Lower leg skin (tissue), 4 donors: ENCODE measurements around the gene SLC41A3. TPM values are rescaled to one million over a fixed set of nuclear protein-coding genes. Genes with fewer than 3 reads are reported as not detected.
"Not testable (repeated sequence)": the region's sequence is repeated elsewhere in the genome, so short reads cannot be mapped to it uniquely, and the experiment has no call there.

ENCODE experiments used
- DNase-seq, 2 donors: peaks; one replicate each; pipeline ENCODE4 v3.0.0-alpha.2; 2019; ENCODE audit warnings: low spot score in 2 of 2
- H3K4me3 ChIP-seq: fragments of 200-600 bp; sonication (generic); 2 replicates; pipeline ENCODE4 v1.5.1; 2017; ENCODE audit warnings: mild to moderate bottlenecking, low read depth; ENCODE audit not compliant: poor library complexity, severe bottlenecking
- CTCF ChIP-seq, 3 donors: fragments of 450-650 bp; IDR thresholded peaks; one replicate each; pipeline ENCODE4 v1.5.1; 2016; ENCODE audit warnings: antibody characterized with exemption in 3 of 3, mild to moderate bottlenecking in 3 of 3, moderate library complexity in 2 of 3
- POLR2A ChIP-seq, 2 donors: fragments of 450-650 bp; IDR thresholded peaks; one replicate each; pipeline ENCODE4 v1.6.1; 2016 to 2017; ENCODE audit warnings: antibody characterized with exemption in 2 of 2, mild to moderate bottlenecking in 1 of 2, moderate library complexity in 1 of 2
- WGBS, 2 donors: methylation state at CpG; one replicate each; pipeline ENCODE4 v1.1.5; 2018; 5-methylcytosine and 5-hydroxymethylcytosine counted together
- intact Hi-C: fragments of 100-400 bp; cut with DNase I; formaldehyde crosslinking; loops from one replicate; pipeline ENCODE4 v1.15.0; 2023; ENCODE audit warnings: low total_unique reads
- total RNA-seq, 4 donors: library from RNA; depleted of rRNA; stranded (reverse); fragments of >200 nt; gene quantifications; one replicate each; pipeline ENCODE4 v1.1.0, GENCODE V29; 2016

The SLC41A3 gene
- total RNA-seq, 4 donors from 2014 or later, result 31.6 to 41.1 (median 37.3) TPM

GRCh38 chr3:125967156-125967555, 116.8 kb downstream of the SLC41A3 start:
- intact Hi-C loops, result no loop called here
- H3K4me3 ChIP-seq, result no peak overlapping the region
- TF ChIP-seq POLR2A (IDR thresholded peaks at IDR 0.05) (no peak), CTCF (IDR thresholded peaks at IDR 0.05) (no peak)
- no peak for DNase-seq

DNA sequence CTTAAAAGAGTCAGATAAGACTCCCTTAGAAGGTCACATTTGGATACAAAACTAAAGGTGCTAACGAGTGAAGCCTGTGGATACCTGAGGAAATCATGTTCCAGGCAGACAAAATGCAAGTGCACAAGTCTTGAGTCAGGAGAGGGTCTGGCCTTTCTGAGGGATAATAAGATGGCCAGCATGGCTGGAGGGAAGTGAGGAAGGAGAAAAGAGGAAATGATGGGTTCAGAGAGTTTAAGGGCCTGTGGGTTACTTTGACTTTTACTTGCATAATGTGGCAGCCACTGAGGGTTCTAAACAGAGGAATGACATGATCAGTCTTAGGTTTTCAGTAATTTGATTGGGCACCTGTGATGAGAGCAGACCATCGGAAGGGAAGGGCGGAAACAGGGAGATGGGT, 118.4 kb downstream of the SLC41A3 start:
- intact Hi-C loops, result no loop called here
- WGBS, 2 donors, result 92 to 95% methylated on average over 3 of the region's 3 CpGs
- H3K4me3 ChIP-seq, result no peak overlapping the region
- DNase-seq, result no peak
- TF ChIP-seq CTCF (IDR thresholded peaks at IDR 0.05), result no peak
- TF ChIP-seq POLR2A (IDR thresholded peaks at IDR 0.05), result no peak

DNA sequence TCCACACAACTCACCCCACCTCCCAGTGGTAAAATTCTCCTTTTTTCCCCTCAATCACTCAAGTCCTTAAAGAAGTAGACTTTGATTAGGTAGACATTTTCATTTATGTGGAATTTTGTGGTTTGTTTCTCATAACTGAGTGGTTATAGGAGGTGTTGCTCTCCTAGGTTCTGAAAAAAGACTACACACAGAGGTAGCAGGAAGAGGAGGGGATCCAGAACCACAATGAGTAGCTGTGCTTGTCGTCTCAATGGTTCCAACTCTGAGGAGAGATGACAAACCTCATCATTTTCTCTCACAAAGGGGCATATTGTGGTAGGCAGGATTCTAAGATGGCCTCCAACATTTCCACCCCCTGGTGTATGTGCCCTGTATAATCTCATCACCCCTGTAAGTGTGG, 120.1 kb downstream of the SLC41A3 start:
- 41 to 75% methylated on average over 1 of the region's 1 CpG for WGBS, 2 donors
- DNase-seq, intact Hi-C loops, H3K4me3 ChIP-seq: not testable (repeated sequence)

- DNase-seq, result no peak
- intact Hi-C loops, result no loop called here
- no peak overlapping the region for H3K4me3 ChIP-seq
- 77 to 92% methylated on average over 1 to 6 of the region's 6 CpGs for WGBS, 2 donors
- no peak for TF ChIP-seq CTCF (IDR thresholded peaks at IDR 0.05)
- TF ChIP-seq POLR2A (IDR thresholded peaks at IDR 0.05), result no peak
Observed at GRCh38 chr3:125961289-125961589, 122.7 kb downstream of the SLC41A3 start.

DNA sequence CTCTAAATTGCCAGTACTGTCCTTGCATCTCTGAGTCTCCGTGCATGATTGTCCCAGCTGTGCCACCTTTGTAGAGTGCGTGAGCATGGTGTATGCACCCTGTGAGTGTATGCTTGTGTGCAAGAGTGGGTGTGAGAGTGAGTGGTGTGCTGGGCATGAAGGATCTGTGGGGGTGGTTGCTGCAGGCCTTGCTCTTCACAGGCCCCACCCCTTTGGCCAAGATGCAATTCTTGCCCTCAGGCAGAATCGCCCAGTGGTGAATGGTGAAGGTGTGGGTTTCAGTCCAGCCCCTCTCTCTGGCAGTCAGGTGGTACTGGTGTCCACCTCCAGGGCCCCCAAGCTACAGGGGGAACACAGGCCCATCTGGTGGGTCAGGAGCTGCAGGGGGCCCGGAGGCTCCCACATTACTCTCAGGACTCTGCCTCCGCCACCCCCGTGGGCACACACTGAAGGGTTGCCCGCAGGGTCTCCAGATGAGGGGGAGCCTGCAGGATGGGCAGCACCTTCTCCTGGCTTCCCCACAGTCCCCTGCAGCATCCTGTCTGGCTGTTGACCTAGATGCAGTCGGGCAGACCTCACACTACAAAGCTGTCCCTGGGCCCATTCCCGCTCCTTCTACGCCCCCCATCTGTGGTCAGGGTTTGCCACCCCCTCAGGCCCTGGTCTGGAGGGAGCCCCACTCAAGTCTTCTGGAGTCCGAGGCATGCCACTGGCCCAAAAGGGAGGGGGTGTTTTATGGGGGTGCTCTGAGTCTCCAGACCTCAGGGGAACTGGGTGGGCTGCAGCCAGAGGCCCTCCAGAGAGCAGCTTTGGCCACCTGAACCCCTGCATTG, 123.3 kb downstream of the SLC41A3 start:
- TF ChIP-seq CTCF (IDR thresholded peaks at IDR 0.05), result no peak
- DNase-seq, result peak in 1 of 2 donors; percentile 79
- H3K4me3 ChIP-seq, result no peak overlapping the region
- intact Hi-C loops, result no loop called here
- 88 to 91% methylated on average over 7 of the region's 11 CpGs for WGBS, 2 donors

DNA sequence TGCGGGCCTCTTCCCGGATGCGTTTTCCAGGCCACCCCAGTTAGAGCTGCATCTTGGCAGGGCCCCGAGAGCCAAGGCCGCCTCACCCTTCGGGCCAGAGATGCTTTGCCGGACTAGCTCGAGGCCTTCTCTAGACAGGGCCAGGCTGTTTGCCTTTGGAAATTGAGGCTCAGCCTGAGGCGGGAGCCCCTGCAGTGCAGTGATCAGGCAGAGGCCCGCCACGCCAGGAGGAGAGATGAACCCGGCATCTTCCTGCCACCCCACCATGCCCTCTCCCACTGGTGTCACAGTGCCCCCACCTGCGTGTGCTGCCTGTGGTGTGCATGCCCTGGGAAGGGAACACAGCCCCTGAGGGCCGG, 123.9 kb downstream of the SLC41A3 start:
- no peak overlapping the region for H3K4me3 ChIP-seq
- TF ChIP-seq POLR2A (IDR thresholded peaks at IDR 0.05) (no peak), CTCF (IDR thresholded peaks at IDR 0.05) (no peak)
- intact Hi-C loops, result no loop called here
- no peak for DNase-seq
- WGBS, 2 donors, result 88 to 92% methylated on average over 6 to 7 of the region's 14 CpGs
